Measurements from ENCODE around the gene VIPR1. TPM values are rescaled to one million over a fixed set of nuclear protein-coding genes. Genes with fewer than 3 reads are reported as not detected.

Gene VIPR1
- total RNA-seq, 4 donors from 2014 or later, result 3.0 to 6.6 (median 4.6) TPM

- H3K27me3 ChIP-seq, result no peaks in the 10 kb centered on the region
- no peak for DNase-seq (ENCODE audit: extremely low spot score)
- intact Hi-C loops (cut with DNase I), result no loop called here
- no peaks in the 10 kb centered on the region for H3K36me3 ChIP-seq
- TF ChIP-seq CTCF (IDR thresholded peaks at IDR 0.05) (no peak), POLR2A (IDR thresholded peaks at IDR 0.05; ENCODE audit: low read depth) (no peak), POLR2AphosphoS5 (IDR thresholded peaks at IDR 0.05) (no peak), EP300 (IDR thresholded peaks at IDR 0.05) (no peak)
- WGBS, result 77% methylated on average over 5 of the region's 5 CpGs
- H3K4me1 ChIP-seq, result peaks cover 0 to 3% (median 0%) of the 10 kb centered on the region in 4 donors
- H3K9me3 ChIP-seq, result no peaks in the 10 kb centered on the region
- no peak overlapping the region for H3K27ac ChIP-seq (replicated peaks in 1 of 4)
- no peak overlapping the region for H3K4me3 ChIP-seq
Measured at GRCh38 chr3:42516443-42516842, 14.0 kb downstream of the VIPR1 start.

- 35% methylated on average over 4 of the region's 4 CpGs for WGBS
- no peak overlapping the region for H3K4me3 ChIP-seq
- H3K36me3 ChIP-seq, result no peaks in the 10 kb centered on the region
- peaks cover 0 to 3% (median 0%) of the 10 kb centered on the region in 4 donors for H3K4me1 ChIP-seq
- no peak for DNase-seq (ENCODE audit: extremely low spot score)
- intact Hi-C loops (cut with DNase I), result no loop called here
- no peak for TF ChIP-seq POLR2AphosphoS5 (IDR thresholded peaks at IDR 0.05)
- no peak for TF ChIP-seq CTCF (IDR thresholded peaks at IDR 0.05)
- no peak for TF ChIP-seq EP300 (IDR thresholded peaks at IDR 0.05)
- no peak for TF ChIP-seq POLR2A (IDR thresholded peaks at IDR 0.05; ENCODE audit: low read depth)
- no peak overlapping the region for H3K27ac ChIP-seq (replicated peaks in 1 of 4)
- no peaks in the 10 kb centered on the region for H3K27me3 ChIP-seq
- H3K9me3 ChIP-seq, result no peaks in the 10 kb centered on the region
Measured at GRCh38 chr3:42517117-42517516, 14.7 kb downstream of the VIPR1 start.

GRCh38 chr3:42518800-42519567, 16.5 kb downstream of the VIPR1 start:
- Histone ChIP-seq H3K36me3 (no peaks in the 10 kb centered on the region), H3K27ac (replicated peaks in 1 of 4) (no peak overlapping the region), H3K4me1 (peaks cover 0 to 3% (median 0%) of the 10 kb centered on the region in 4 donors), H3K27me3 (no peaks in the 10 kb centered on the region), H3K4me3 (no peak overlapping the region), H3K9me3 (no peaks in the 10 kb centered on the region)
- no peak for TF ChIP-seq POLR2AphosphoS5 (IDR thresholded peaks at IDR 0.05)
- no peak for TF ChIP-seq POLR2A (IDR thresholded peaks at IDR 0.05; ENCODE audit: low read depth)
- no peak for TF ChIP-seq EP300 (IDR thresholded peaks at IDR 0.05)
- no peak for TF ChIP-seq CTCF (IDR thresholded peaks at IDR 0.05)
- 68% methylated on average over 6 of the region's 6 CpGs for WGBS
- intact Hi-C loops (cut with DNase I), result no loop called here
- DNase-seq (ENCODE audit: extremely low spot score), result no peak

- TF ChIP-seq POLR2AphosphoS5 (IDR thresholded peaks at IDR 0.05) (no peak), CTCF (IDR thresholded peaks at IDR 0.05) (no peak), POLR2A (IDR thresholded peaks at IDR 0.05; ENCODE audit: low read depth) (no peak), EP300 (IDR thresholded peaks at IDR 0.05) (no peak)
- 75% methylated on average over 2 of the region's 2 CpGs for WGBS
- intact Hi-C loops (cut with DNase I), result no loop called here
- DNase-seq (ENCODE audit: extremely low spot score), result no peak
- H3K4me3 ChIP-seq, result no peak overlapping the region
- no peak overlapping the region for H3K27ac ChIP-seq (replicated peaks in 1 of 4)
- peaks cover 0 to 3% (median 0%) of the 10 kb centered on the region in 4 donors for H3K4me1 ChIP-seq
- H3K27me3 ChIP-seq, result no peaks in the 10 kb centered on the region
- no peaks in the 10 kb centered on the region for H3K36me3 ChIP-seq
- no peaks in the 10 kb centered on the region for H3K9me3 ChIP-seq
Measured at GRCh38 chr3:42519568-42519962, 17.1 kb downstream of the VIPR1 start.
